Body of pancreas (tissue), 4 donors: Measurements from ENCODE around the gene CTSZ. TPM values are rescaled to one million over a fixed set of nuclear protein-coding genes. Genes with fewer than 3 reads are reported as not detected.

ENCODE experiments used
- ATAC-seq: fragments of 150-250 bp; one replicate; pipeline ENCODE4 v1.9.1; 2016
- DNase-seq, 4 donors: peaks; one replicate each; pipeline ENCODE4 v3.0.0-alpha.2; 2019
- H3K27ac ChIP-seq, 4 donors: fragments of 200-600 bp; sonication (generic); 1 replicate in 3 of 4; 2 replicates in 1 of 4; pipeline versions ENCODE4 v1.5.1 to v1.6.1; 2016 to 2019; ENCODE audit warnings: mild to moderate bottlenecking in 1 of 4, mixed read lengths in 1 of 4, moderate library complexity in 1 of 4
- H3K27me3 ChIP-seq, 2 donors: fragments of 200-600 bp; sonication (generic); one replicate each; pipeline ENCODE4 v1.6.0; 2016; ENCODE audit warnings: mild to moderate bottlenecking in 1 of 2
- H3K36me3 ChIP-seq, 2 donors: fragments of 200-600 bp; sonication (generic); replicated peaks in 1 of 2; 2 replicates each; pipeline ENCODE4 v1.5.1; 2016; ENCODE audit warnings: low read depth in 2 of 2; ENCODE audit not compliant: insufficient read depth in 1 of 2
- H3K4me1 ChIP-seq: fragments of 200-600 bp; sonication (generic); one replicate; pipeline ENCODE4 v1.6.0; 2016
- H3K4me3 ChIP-seq, 2 donors: fragments of 200-600 bp; sonication (generic); 1 replicate in 1 of 2; 2 replicates in 1 of 2; pipeline ENCODE4 v1.5.1; 2016 to 2019
- H3K9me3 ChIP-seq, 3 donors: fragments of 200-600 bp; sonication (generic); 1 replicate in 2 of 3; 2 replicates in 1 of 3; pipeline ENCODE4 v1.5.1; 2016
- POLR2A ChIP-seq, 3 donors: fragments of 450-650 bp; IDR thresholded peaks; one replicate each; pipeline ENCODE4 v1.6.1; 2016; ENCODE audit warnings: antibody characterized with exemption in 3 of 3, mild to moderate bottlenecking in 2 of 3
- WGBS, 2 donors: methylation state at CpG; one replicate each; pipeline ENCODE4 v1.1.5; 2017; 5-methylcytosine and 5-hydroxymethylcytosine counted together
- intact Hi-C: fragments of 100-400 bp; cut with DNase I; formaldehyde crosslinking; loops from one replicate; pipeline ENCODE4 v1.15.1; 2023
- total RNA-seq, 2 donors: library from RNA; depleted of rRNA; stranded (reverse); fragments of >200 nt; gene quantifications; one replicate each; pipeline ENCODE4 v1.1.0, GENCODE V29; 2016
- TF ChIP-seq, protein P1 (sequence below), 7 experiments: fragments of 450-650 bp in 4 of 7; fragments of 200-600 bp in 3 of 7; sonication (generic) in 3 of 7; IDR thresholded peaks; one replicate each; pipeline ENCODE4 v1.5.1; 2016 to 2019; ENCODE audit warnings: antibody characterized with exemption in 7 of 7

Gene CTSZ
- total RNA-seq, 2 donors from 2014 or later: 54.1 to 89.8 TPM

DNA sequence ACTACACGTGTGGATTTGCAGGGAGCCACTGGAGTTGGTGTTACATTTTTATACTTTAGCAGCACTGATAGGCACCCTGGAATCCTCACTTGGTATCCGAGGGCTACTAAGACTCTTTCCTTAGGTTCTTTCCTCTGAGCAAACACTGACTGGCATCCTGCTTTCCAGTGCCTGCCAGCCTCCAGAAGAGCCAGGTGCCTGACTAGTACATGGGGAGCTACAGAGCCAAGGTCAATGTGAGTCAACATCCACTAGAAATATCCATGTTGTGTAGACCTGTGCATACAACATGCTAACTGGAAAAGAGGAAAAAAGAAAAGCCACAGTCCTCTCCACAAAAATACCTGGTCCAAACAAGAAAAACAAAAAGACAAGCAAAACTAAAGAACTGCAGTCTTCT, 18.0 kb upstream of the CTSZ start:
- intact Hi-C loops: no loop called here
- no peak overlapping the region for H3K27ac ChIP-seq
- H3K4me3 ChIP-seq: no peak overlapping the region
- peaks cover 32% of the 10 kb centered on the region for H3K4me1 ChIP-seq
- TF ChIP-seq POLR2A (IDR thresholded peaks at IDR 0.05): no peak
- TF ChIP-seq, protein P1, sequence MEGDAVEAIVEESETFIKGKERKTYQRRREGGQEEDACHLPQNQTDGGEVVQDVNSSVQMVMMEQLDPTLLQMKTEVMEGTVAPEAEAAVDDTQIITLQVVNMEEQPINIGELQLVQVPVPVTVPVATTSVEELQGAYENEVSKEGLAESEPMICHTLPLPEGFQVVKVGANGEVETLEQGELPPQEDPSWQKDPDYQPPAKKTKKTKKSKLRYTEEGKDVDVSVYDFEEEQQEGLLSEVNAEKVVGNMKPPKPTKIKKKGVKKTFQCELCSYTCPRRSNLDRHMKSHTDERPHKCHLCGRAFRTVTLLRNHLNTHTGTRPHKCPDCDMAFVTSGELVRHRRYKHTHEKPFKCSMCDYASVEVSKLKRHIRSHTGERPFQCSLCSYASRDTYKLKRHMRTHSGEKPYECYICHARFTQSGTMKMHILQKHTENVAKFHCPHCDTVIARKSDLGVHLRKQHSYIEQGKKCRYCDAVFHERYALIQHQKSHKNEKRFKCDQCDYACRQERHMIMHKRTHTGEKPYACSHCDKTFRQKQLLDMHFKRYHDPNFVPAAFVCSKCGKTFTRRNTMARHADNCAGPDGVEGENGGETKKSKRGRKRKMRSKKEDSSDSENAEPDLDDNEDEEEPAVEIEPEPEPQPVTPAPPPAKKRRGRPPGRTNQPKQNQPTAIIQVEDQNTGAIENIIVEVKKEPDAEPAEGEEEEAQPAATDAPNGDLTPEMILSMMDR (IDR thresholded peaks at IDR 0.05): no peak
- H3K27me3 ChIP-seq: no peaks in the 10 kb centered on the region
- DNase-seq (no peak), ATAC-seq (no peak)
- H3K36me3 ChIP-seq: peaks cover 0 to 10% of the 10 kb centered on the region in 2 donors
- no peaks in the 10 kb centered on the region for H3K9me3 ChIP-seq
- WGBS, 2 donors: 41 to 63% methylated on average over 2 of the region's 2 CpGs

DNA sequence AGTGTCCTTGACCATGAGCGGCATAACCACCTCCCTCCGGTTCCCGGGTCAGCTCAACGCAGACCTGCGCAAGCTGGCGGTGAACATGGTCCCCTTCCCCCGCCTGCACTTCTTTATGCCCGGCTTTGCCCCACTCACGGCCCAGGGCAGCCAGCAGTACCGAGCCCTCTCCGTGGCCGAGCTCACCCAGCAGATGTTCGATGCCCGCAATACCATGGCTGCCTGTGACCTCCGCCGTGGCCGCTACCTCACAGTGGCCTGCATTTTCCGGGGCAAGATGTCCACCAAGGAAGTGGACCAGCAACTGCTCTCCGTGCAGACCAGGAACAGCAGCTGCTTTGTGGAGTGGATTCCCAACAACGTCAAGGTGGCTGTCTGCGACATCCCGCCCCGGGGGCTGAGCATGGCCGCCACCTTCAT, 17.1 kb upstream of the CTSZ start:
- intact Hi-C loops: no loop called here
- no peak overlapping the region for H3K27ac ChIP-seq

DNA sequence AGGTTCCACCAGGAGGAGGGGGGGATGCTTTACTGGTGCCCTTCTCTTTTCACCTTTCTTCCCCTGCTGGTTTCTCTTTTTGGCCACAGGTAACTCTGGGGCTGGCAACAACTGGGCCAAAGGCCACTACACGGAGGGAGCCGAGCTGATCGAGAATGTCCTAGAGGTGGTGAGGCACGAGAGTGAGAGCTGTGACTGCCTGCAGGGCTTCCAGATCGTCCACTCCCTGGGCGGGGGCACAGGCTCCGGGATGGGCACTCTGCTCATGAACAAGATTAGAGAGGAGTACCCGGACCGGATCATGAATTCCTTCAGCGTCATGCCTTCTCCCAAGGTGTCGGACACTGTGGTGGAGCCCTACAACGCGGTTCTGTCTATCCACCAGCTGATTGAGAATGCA, 16.6 kb upstream of the CTSZ start:
- peaks cover 0 to 5% of the 10 kb centered on the region in 2 donors for H3K36me3 ChIP-seq
- H3K9me3 ChIP-seq: no peaks in the 10 kb centered on the region
- no peak for ATAC-seq
- no peaks in the 10 kb centered on the region for H3K27me3 ChIP-seq
- no peak for DNase-seq
- no peak overlapping the region for H3K27ac ChIP-seq
- intact Hi-C loops: no loop called here
- WGBS, 2 donors: 91 to 93% methylated on average over 12 to 13 of the region's 13 CpGs
- H3K4me3 ChIP-seq: no peak overlapping the region
- H3K4me1 ChIP-seq: peaks cover 18% of the 10 kb centered on the region
- TF ChIP-seq, protein P1 (IDR thresholded peaks at IDR 0.05): no peak
- no peak for TF ChIP-seq POLR2A (IDR thresholded peaks at IDR 0.05)

More for the DNA sequence above, 17.1 kb upstream of the CTSZ start:
- Histone ChIP-seq H3K4me1 (peaks cover 23% of the 10 kb centered on the region), H3K9me3 (no peaks in the 10 kb centered on the region), H3K27me3 (no peaks in the 10 kb centered on the region), H3K4me3 (no peak overlapping the region), H3K36me3 (peaks cover 0 to 5% of the 10 kb centered on the region in 2 donors)
- DNase-seq: no peak
- WGBS, 2 donors: 91 to 97% methylated on average over 23 to 24 of the region's 24 CpGs
- no peak for TF ChIP-seq POLR2A (IDR thresholded peaks at IDR 0.05)
- no peak for ATAC-seq

DNA sequence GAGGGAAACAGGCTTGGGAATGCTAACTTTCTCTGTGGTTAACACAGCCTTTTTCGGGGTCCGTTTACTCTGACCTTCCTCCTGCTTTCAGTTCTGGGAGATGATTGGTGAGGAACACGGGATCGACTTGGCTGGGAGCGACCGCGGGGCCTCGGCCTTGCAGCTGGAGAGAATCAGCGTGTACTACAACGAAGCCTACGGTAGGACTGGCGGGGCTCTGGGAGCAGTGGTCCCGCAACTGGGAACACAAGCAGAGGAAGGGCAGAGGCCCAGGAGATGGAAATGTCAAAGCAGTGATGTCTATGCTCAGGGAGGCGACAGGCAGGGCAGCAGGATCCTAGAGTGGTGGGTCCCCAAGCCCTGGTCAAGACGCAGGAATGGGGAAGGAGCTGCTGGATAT, 15.7 kb upstream of the CTSZ start:
- peaks cover 15% of the 10 kb centered on the region for H3K4me1 ChIP-seq
- H3K9me3 ChIP-seq: no peaks in the 10 kb centered on the region
- no peak overlapping the region for H3K27ac ChIP-seq
- intact Hi-C loops: no loop called here
- ATAC-seq (no peak), DNase-seq (no peak)
- TF ChIP-seq, protein P1 (IDR thresholded peaks at IDR 0.05): no peak
- no peak for TF ChIP-seq POLR2A (IDR thresholded peaks at IDR 0.05)
- H3K36me3 ChIP-seq: peaks cover 0 to 5% of the 10 kb centered on the region in 2 donors
- no peaks in the 10 kb centered on the region for H3K27me3 ChIP-seq
- no peak overlapping the region for H3K4me3 ChIP-seq
- 93 to 94% methylated on average over 15 of the region's 15 CpGs for WGBS, 2 donors

DNA sequence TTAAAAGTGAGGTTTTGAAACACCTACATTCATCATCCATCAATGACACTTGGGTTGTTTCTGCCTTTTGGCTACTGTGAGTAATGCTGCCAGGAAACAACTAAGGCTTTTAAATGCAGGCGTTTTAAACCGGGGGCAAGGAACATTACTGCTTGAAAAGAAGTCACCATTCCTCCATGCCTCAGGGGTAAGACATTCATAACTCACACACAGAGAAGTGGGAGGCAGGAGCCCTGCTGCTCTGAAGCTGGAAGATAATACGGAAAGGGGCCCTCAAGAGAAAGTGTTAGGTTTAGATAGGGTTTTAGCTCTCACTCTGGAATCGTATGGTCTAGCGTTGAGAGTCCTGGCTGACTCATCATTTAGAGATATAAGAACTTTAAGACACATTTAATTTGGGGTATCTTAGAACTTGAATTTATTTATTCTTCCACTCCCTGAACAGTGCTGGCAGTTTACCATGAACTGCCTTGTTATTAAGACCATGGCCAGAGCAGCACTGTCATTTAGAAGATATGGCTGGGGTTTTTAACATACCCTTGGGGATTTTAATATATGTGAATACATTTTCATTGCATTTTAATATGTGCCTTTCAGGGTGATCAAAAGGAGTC, 14.0 kb upstream of the CTSZ start:
- Histone ChIP-seq H3K27ac (no peak overlapping the region), H3K27me3 (no peaks in the 10 kb centered on the region), H3K36me3 (peaks cover 0 to 5% of the 10 kb centered on the region in 2 donors), H3K4me1 (peaks cover 7% of the 10 kb centered on the region), H3K4me3 (no peak overlapping the region), H3K9me3 (no peaks in the 10 kb centered on the region)
- intact Hi-C loops: no loop called here
- ATAC-seq: no peak
- 77 to 85% methylated on average over 5 of the region's 5 CpGs for WGBS, 2 donors
- no peak for DNase-seq
- no peak for TF ChIP-seq POLR2A (IDR thresholded peaks at IDR 0.05)
- TF ChIP-seq, protein P1 (IDR thresholded peaks at IDR 0.05): no peak
